Ovary (tissue), 9 donors: ENCODE results near the gene LARGE1. TPM values are rescaled to one million over a fixed set of nuclear protein-coding genes. Genes with fewer than 3 reads are reported as not detected.

Source experiments
- DNase-seq, 5 donors: peaks; one replicate each; pipeline ENCODE4 v3.0.0-alpha.2; 2019 to 2020
- H3K27ac ChIP-seq, 2 donors: fragments of 200-600 bp; one replicate each; pipeline versions ENCODE4 v1.5.1 to v1.8.0; 2019 to 2022
- H3K27me3 ChIP-seq: fragments of 200-600 bp; one replicate; pipeline ENCODE4 v1.8.0; 2022
- H3K36me3 ChIP-seq: fragments of 200-600 bp; sonication (generic); one replicate; pipeline ENCODE4 v1.5.1; 2019
- H3K4me1 ChIP-seq: one replicate; pipeline ENCODE4 v1.8.1; 2013; ENCODE audit warnings: mild to moderate bottlenecking, moderate library complexity; ENCODE audit not compliant: insufficient read depth
- H3K4me3 ChIP-seq: fragments of 200-600 bp; sonication (generic); one replicate; pipeline ENCODE4 v1.5.1; 2017
- H3K9me3 ChIP-seq, 2 donors: fragments of 200-600 bp in 1 of 2; sonication (generic) in 1 of 2; one replicate each; pipeline versions ENCODE4 v1.5.1 to v1.8.1; 2013 to 2019; ENCODE audit warnings: mild to moderate bottlenecking in 1 of 2, moderate library complexity in 1 of 2
- CTCF ChIP-seq, 3 donors: fragments of 450-650 bp in 2 of 3; fragments of 200-600 bp in 1 of 3; IDR thresholded peaks; one replicate each; pipeline versions ENCODE4 v1.5.1 to v1.8.0; 2016 to 2022; ENCODE audit warnings: antibody characterized with exemption in 3 of 3, mild to moderate bottlenecking in 1 of 3
- EP300 ChIP-seq: sonication (generic); formaldehyde crosslinking; IDR thresholded peaks from one replicate; pipeline ENCODE4 v1.6.1; 2017; ENCODE audit warnings: antibody characterized with exemption
- POLR2A ChIP-seq: fragments of 450-650 bp; IDR thresholded peaks from one replicate; pipeline ENCODE4 v1.6.1; 2017; ENCODE audit warnings: antibody characterized with exemption, mild to moderate bottlenecking, moderate library complexity
- WGBS, 3 donors: extraction: QIAGEN DNeasy Blood & Tissue Kit in 1 of 3; methylation state at CpG; one replicate each; pipeline versions ENCODE4 v1.1.5 to v1.1.7; 2013 to 2017; 5-methylcytosine and 5-hydroxymethylcytosine counted together
- intact Hi-C, 4 donors: fragments of 100-400 bp; cut with DNase I; formaldehyde crosslinking; loops; one replicate each; pipeline versions ENCODE4 v1.11.0 to v1.15.1; 2022 to 2023
- polyA plus RNA-seq, 2 donors: library from polyadenylated mRNA; stranded (reverse); fragments of 200-250 nt in 1 of 2; fragments of 350-450 nt in 1 of 2; fragmentation: Illumina TruSeq in 1 of 2; extraction: RNeasy Lipid Tissue Mini Kit (QIAGEN cat#74804) in 1 of 2; gene quantifications; one replicate each; pipeline ENCODE4 v1.2.3, GENCODE V29; 2013 to 2014
- total RNA-seq, 7 donors: library from RNA; depleted of rRNA in 2 of 7; stranded (reverse); fragments of >200 nt in 2 of 7; fragmentation: NEBNext Ultra II Directional in 3 of 7; extraction: Animal tissue kit (Norgen Biotek cat#: 25700) in 3 of 7; gene quantifications; one replicate each; pipeline versions ENCODE4 v1.1.0 to v1.2.4, GENCODE V29; 2016 to 2023
- donor health status: DM: no; HTN: no; CAD: no; lungs with moderate emphysema.
- donor health status: DM: no; HTN: no; CAD: no.
- donor health status: Bipolar disorder and iron deficiency.
- donor health status: DM: yes; HTN: yes; CAD: no.
- donor health status: DM: no; HTN: no; CAD: no.
- donor health status: DM: yes; HTN: yes; CAD: no.

LARGE1 gene
- total and polyA plus RNA-seq, 9 donors = 13.4 to 67.6 (median 36.8) TPM

- 88 to 94% (median 93%) methylated on average over 7 of the region's 7 CpGs for whole genome bisulfite sequencing, 3 donors
- no peak for DNase-seq
Observed at GRCh38 chr22:33691057-33691630, 229.1 kb downstream of the LARGE1 start.

GRCh38 chr22:33688903-33689302 lies 231.4 kb downstream of the LARGE1 start:
- Histone ChIP-seq H3K36me3 (no peaks in the 10 kb centered on the region), H3K27ac (no peak overlapping the region), H3K4me1 (no peaks in the 10 kb centered on the region), H3K27me3 (no peaks in the 10 kb centered on the region), H3K9me3 (no peaks in the 10 kb centered on the region), H3K4me3 (no peak overlapping the region)
- TF ChIP-seq EP300 (no peak), CTCF (IDR thresholded peaks at IDR 0.05) (no peak), POLR2A (no peak)
- intact Hi-C loops = no loop called here
- WGBS, 3 donors = 74 to 90% (median 83%) methylated on average over 2 of the region's 2 CpGs
- DNase-seq = no peak

More at GRCh38 chr22:33691057-33691630, 229.1 kb downstream of the LARGE1 start:
- intact Hi-C loops = no loop called here
- Histone ChIP-seq H3K4me3 (no peak overlapping the region), H3K9me3 (no peaks in the 10 kb centered on the region), H3K36me3 (no peaks in the 10 kb centered on the region), H3K4me1 (no peaks in the 10 kb centered on the region), H3K27me3 (no peaks in the 10 kb centered on the region), H3K27ac (no peak overlapping the region)
- no peak for TF ChIP-seq EP300
- no peak for TF ChIP-seq CTCF (IDR thresholded peaks at IDR 0.05)
- no peak for TF ChIP-seq POLR2A

- 94 to 97% (median 94%) methylated on average over 10 of the region's 10 CpGs for WGBS, 3 donors
- Histone ChIP-seq H3K9me3 (no peaks in the 10 kb centered on the region), H3K27me3 (no peaks in the 10 kb centered on the region), H3K4me1 (no peaks in the 10 kb centered on the region), H3K4me3 (no peak overlapping the region), H3K27ac (no peak overlapping the region), H3K36me3 (no peaks in the 10 kb centered on the region)
- no peak for DNase-seq
- TF ChIP-seq POLR2A = no peak
- TF ChIP-seq CTCF (IDR thresholded peaks at IDR 0.05) = no peak
- no peak for TF ChIP-seq EP300
- intact Hi-C loops = no loop called here
Observed at GRCh38 chr22:33687464-33687863, 232.8 kb downstream of the LARGE1 start.

- no peak overlapping the region for H3K4me3 ChIP-seq
- no peaks in the 10 kb centered on the region for H3K27me3 ChIP-seq
- H3K9me3 ChIP-seq = no peaks in the 10 kb centered on the region
- DNase-seq = no peak
- intact Hi-C loops = no loop called here
- H3K36me3 ChIP-seq = no peaks in the 10 kb centered on the region
- 47 to 64% (median 48%) methylated on average over 11 of the region's 11 CpGs for WGBS, 3 donors
- H3K4me1 ChIP-seq = no peaks in the 10 kb centered on the region
- no peak for TF ChIP-seq EP300
- no peak for TF ChIP-seq POLR2A
- H3K27ac ChIP-seq = no peak overlapping the region
Observed at GRCh38 chr22:33684087-33684486, 236.2 kb downstream of the LARGE1 start.

GRCh38 chr22:33682927-33683326 lies 237.3 kb downstream of the LARGE1 start:
- 46 to 73% (median 73%) methylated on average over 2 of the region's 2 CpGs for WGBS, 3 donors
- H3K27ac ChIP-seq = no peak overlapping the region
- peaks cover 1% of the 10 kb centered on the region for H3K4me1 ChIP-seq
- no peaks in the 10 kb centered on the region for H3K27me3 ChIP-seq
- no peaks in the 10 kb centered on the region for H3K9me3 ChIP-seq
- H3K4me3 ChIP-seq = no peak overlapping the region
- TF ChIP-seq CTCF (IDR thresholded peaks at IDR 0.05) (no peak), POLR2A (no peak)
- no peaks in the 10 kb centered on the region for H3K36me3 ChIP-seq
- no peak for DNase-seq
- intact Hi-C loops = no loop called here
